ENCODE results near the gene LRRC8D.

GRCh38 chr1:89878256-89878655 lies 57.4 kb downstream of the LRRC8D start:
- TF ChIP-seq, protein P1, sequence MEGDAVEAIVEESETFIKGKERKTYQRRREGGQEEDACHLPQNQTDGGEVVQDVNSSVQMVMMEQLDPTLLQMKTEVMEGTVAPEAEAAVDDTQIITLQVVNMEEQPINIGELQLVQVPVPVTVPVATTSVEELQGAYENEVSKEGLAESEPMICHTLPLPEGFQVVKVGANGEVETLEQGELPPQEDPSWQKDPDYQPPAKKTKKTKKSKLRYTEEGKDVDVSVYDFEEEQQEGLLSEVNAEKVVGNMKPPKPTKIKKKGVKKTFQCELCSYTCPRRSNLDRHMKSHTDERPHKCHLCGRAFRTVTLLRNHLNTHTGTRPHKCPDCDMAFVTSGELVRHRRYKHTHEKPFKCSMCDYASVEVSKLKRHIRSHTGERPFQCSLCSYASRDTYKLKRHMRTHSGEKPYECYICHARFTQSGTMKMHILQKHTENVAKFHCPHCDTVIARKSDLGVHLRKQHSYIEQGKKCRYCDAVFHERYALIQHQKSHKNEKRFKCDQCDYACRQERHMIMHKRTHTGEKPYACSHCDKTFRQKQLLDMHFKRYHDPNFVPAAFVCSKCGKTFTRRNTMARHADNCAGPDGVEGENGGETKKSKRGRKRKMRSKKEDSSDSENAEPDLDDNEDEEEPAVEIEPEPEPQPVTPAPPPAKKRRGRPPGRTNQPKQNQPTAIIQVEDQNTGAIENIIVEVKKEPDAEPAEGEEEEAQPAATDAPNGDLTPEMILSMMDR (IDR thresholded peaks at IDR 0.05): no peak
- no peak for TF ChIP-seq POLR2A (IDR thresholded peaks at IDR 0.05)
